Pons (tissue), 1 donor: ENCODE data around the gene N4BP2.

Experiments used
- DNase-seq: peaks from one replicate; pipeline ENCODE4 v3.0.0-alpha.2; 2016; ENCODE audit warnings: low spot score

The N4BP2 gene

DNA sequence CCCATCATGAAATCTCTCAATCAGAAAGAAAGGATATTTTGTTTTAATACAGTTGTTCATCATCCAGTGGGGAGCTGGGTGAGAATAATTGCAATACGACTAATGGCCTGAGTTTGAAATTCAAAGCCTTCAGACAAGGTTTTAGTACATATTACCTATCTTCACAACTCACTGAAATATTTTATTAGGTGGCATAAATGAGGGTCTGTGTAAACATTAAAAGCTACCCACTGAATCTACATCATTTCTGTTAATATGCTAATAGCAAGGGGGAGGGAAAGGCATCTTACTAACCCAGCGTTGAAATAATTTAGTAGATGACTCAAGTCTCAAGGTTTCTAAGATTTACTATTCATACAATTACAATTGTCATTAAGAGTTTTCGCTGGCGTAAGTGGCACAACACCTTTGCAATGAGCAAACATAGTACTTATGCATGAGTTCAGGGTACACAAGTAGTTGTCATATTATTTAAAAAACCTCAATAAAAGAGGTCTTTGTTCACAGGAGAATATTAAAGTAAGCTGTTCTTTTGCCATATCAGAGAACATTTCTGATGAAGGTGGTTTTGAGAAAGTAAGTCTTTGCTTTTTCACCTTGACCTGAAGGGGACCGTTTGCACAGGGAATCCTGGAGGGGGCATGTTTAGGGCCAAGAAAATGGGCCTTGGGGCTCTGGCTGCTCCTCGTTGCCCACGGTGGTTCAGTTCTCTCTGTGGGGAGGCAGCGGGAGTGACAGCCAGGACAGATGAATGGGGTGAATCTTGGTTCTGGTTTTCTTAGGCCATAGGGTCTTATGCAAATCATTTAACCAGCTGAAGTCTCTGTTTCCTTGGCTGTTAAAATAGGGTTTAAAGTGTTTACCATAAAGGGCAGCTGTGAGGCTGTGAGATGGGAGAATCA is 135.7 kb downstream of the N4BP2 start:
- no peak for DNase-seq

DNA sequence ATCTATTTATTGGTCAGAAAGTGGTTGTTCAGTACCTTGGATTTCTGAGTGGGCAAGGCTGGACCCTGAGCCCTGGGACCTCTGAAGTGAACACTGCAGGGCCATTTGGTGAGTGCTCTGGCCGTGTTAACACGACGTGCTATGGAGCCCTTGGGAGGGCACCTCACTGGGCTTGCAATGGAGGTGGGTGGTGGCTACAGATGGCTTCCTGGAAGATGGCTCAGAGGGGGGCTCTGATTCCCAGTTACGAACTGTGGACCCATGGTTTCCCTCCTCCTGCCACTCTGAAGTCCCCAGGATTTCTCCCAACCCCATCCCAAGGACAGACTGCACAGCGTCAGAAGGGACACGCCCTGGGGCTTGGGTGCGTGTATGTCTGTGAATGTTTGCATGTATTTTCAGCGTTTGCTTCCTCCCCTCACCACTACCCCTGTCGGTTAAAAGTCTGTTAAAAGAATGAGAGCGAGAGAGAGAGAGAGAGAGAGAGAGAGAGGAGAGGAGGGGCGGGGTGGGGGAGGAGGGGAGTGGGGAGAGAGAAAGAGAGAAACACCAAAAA is 136.4 kb downstream of the N4BP2 start:
- DNase-seq, result no peak

- DNase-seq, result no peak
Measured at GRCh38 chr4:40193578-40193977, 136.9 kb downstream of the N4BP2 start.

GRCh38 chr4:40194602-40195161 is 138.0 kb downstream of the N4BP2 start:
- no peak for DNase-seq

DNA sequence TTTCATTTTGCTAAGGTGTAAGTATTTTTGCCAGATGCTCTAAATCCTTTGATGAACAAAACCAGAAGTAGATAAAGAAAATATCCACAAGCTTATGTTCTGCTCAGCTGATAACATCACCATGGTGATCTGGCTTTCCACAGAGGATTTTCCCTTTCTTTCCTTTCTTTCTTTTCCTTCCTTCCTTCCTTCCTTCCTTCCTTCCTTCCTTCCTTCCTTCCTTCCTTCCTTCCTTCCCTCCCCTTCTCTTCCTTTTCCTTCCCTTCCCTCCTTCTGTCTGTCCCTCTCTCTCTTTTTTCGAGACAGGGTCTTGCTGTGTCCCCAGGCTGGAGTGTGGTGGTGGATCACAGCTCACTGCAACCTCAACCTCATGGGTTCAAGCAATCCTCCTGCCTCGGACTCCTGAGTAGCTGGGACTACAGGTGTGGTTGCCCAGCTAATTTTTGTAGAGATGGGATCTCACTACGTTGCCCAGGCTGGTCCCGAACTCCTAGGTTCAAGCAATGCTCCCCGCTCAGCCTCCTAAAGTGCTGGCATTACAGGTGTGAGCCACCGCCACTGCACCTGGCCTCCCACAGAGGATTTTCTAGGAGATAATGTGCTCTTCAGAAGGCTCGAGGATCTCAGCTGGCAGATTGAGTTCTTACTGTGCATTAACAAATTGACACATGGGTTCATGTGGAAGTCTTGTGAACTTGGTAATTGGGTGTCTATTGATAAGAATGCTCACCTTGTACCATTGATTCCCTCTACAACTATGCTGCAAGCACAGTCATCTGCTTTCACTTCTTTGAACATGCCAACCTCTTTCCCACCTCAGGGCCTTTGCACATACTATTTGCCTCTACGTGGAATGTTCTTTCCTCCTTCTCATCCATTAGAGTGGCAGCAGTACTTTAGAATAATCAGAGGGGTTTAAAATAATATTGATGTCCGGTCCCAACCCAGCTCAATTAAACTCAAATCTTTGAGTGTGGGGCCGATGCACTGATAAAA is 138.8 kb downstream of the N4BP2 start:
- DNase-seq, result no peak

DNA sequence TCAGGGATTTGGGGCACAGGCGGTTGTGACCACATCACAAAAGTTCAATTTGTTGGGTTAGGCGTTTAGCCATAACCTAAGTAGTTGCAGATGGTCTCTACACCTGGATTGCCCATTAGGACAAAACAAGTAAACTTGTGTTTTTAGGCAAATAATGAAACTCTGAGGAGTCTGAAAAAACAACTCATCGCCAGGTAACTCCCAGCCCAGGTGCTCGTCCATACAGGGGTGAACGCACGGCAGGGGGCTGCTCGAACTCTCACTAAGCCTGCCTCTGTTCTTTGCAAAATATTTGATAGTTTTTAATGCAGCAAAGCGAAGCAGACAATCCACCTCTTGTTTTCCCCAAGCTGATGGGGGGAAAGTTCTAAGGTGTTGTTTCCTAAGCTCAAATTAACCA is 139.6 kb downstream of the N4BP2 start:
- DNase-seq, result no peak

DNA sequence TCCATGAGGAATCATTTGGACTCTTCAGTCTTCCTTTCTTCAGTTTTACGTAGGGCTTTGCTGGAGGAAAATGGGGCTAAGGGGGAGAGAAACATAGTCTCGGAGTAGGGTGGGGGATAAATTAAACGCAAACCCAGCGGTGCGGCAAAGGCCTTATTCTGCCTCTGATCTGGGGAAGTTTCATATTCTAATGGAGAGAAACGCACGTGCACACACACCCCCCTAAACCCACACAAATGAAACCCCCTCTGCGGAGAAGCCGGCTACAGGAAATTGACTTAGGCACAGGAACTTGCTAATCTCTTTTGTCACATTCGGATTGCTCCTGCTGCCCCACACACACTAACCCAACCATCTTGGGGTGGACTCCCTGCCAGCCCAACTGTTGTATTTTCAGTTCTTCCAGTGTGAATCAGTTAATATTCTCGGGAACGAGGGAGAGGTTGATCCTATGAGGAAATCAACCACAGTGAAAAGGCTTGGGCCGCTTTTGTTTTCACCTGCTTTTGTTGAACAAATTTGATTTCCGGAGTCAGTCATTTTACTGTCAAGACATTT is 140.2 kb downstream of the N4BP2 start, which contains the start of gene RHOH:
RHOH (plus strand) TSS at position 308 of the 558 bp plus-strand sequence. CDS start 46,356 bp downstream, outside the sequence.
- DNase-seq, result no peak

DNA sequence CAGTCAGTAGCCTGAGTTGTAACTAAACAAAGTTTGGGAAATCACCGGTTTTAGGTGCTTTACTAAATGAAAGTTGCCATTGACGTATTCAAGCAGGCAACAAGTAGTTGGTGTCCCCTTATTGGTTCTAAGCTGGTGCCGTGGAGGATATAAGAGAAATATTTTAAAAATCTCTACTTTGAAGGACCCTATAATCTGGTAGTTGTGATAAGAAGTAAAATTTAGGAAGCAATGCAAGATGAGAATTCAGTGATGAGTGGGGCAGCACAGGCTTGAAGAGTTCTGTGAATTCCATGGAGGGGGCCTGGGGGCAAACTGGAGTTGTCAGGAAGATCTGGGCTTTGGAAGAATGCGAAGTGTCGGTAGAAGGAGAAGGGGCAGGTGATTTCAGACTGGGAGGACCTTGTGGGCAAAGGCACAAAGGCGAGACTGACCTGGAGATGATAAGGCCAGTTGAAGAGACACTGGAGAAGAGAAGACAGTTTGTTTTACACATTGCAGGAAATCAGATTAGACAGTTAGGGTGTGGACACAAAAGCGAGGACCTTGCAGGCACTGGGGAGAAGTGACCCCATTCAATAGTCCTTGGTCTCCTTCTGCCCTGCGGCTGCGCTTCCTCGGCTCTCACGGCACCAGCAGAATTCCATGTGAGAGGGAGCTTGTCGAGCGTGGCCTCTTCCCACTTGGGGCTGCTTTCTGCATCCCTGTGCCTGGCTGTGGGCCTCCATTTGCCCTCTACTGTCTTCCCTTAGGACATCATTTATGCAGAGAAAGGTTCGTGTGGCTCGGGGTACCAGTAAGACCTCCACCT is 141.4 kb downstream of the N4BP2 start:
- DNase-seq, result no peak

- no peak for DNase-seq
Measured at GRCh38 chr4:40199179-40199670, 142.6 kb downstream of the N4BP2 start.

DNA sequence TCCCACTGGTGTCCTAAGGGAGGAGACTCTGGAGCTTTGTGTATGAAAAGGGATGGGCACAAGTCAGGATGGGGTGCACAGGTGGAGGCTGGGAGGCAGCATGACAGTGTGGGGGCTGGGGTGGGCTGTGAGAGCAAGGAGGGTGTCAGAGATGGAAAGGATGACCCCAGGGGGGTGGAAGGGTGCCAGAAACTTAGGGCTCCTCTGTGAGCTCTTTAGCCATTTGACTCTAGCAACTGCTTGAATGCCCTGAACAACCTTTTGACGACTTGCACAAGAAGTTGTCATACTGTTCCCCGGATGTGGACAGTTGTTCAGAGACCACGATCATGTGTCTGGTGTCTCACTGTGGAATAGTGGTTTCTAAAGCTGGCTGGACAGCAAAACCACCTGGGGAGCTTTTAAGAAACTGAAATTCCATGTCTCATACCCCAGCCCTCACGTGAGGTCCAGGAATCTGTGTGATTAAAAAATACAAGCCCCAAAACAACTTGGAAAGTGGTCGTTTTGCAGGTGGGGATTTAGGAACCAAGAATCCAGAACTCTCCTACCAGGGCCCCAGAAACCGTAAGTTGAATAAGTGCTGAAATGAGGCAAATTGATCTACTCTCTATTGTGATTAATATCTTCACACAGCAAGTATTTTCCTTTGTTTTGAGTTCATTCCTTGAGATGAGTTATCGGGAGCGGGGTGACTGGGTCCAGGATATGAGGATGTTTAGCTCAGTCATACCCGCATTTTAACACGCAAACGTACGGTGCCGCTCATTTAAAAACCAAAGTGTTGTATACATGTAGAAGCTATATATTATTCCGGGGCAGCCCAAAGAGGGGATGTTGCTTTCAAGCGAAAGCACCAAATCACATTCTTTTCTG is 143.6 kb downstream of the N4BP2 start:
- peak; percentile 37 for DNase-seq

- peak; percentile 43 for DNase-seq
Measured at GRCh38 chr4:40200875-40201801, 144.5 kb downstream of the N4BP2 start.

- DNase-seq, result no peak
Measured at GRCh38 chr4:40201898-40202297, 145.2 kb downstream of the N4BP2 start.

DNA sequence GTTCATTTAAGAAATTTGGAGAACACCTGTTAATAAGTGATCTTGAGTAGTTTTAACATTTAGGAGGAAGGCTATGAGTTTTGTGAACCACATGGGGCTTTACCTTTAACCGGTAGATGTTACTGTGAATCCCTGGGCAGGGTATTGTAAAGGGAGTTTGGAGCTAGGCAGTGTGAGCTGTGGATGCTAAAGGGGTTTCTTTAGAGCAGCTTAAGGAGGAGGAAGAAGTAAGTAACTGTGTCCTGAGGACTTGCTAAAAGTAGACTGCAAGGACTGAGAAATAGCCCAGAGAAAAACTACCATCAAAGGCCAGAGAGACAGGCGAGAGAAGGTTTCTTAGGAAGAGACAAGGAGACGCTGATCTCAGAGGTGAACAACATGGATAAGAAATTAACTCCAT is 145.8 kb downstream of the N4BP2 start:
- DNase-seq, result no peak

- no peak for DNase-seq
Measured at GRCh38 chr4:40204507-40205258, 148.0 kb downstream of the N4BP2 start.

GRCh38 chr4:40205259-40206198 is 148.9 kb downstream of the N4BP2 start:
- peak; percentile 72 for DNase-seq

GRCh38 chr4:40206426-40206825 is 149.8 kb downstream of the N4BP2 start:
- DNase-seq, result peak; percentile 46
